DOHH2 (cell line): Measurements from ENCODE around the gene PDZD4.

Experiments used
- H3F3A ChIP-seq: fragments of 200-600 bp; sonication (generic), shearing (Covaris generic); 2 replicates; pipeline ENCODE4 v1.6.0; 2016; ENCODE audit warnings: antibody characterized with exemption, mild to moderate bottlenecking; ENCODE audit not compliant: control insufficient read depth, insufficient read depth
- H3K27ac ChIP-seq: fragments of 200-600 bp; sonication (generic); 2 replicates; pipeline ENCODE4 v1.5.1; 2014; ENCODE audit warnings: low read depth, mild to moderate bottlenecking, low read length, moderate library complexity
- H3K27me3 ChIP-seq: fragments of 200-600 bp; sonication (generic); 2 replicates; pipeline ENCODE4 v1.6.1; 2014; ENCODE audit warnings: mild to moderate bottlenecking, low read length, mixed read lengths; ENCODE audit not compliant: control insufficient read depth
- H3K36me3 ChIP-seq: fragments of 200-600 bp; sonication (generic); 2 replicates; pipeline ENCODE4 v1.6.1; 2014; ENCODE audit warnings: mild to moderate bottlenecking, low read length, moderate library complexity, mixed read lengths; ENCODE audit not compliant: control insufficient read depth
- H3K4me1 ChIP-seq: fragments of 200-600 bp; sonication (generic); 2 replicates; pipeline ENCODE4 v1.6.1; 2014; ENCODE audit warnings: mild to moderate bottlenecking, low read length, mixed read lengths; ENCODE audit not compliant: control insufficient read depth
- H3K4me2 ChIP-seq: fragments of 200-600 bp; sonication (generic); 2 replicates; pipeline ENCODE4 v1.6.0; 2014; ENCODE audit warnings: mild to moderate bottlenecking, low read length, moderate library complexity
- H3K4me3 ChIP-seq: fragments of 200-600 bp; sonication (generic); 2 replicates; pipeline ENCODE4 v1.5.1; 2014; ENCODE audit warnings: mild to moderate bottlenecking, low read length, mixed read lengths
- H3K79me2 ChIP-seq: fragments of 200-600 bp; sonication (generic); 2 replicates; pipeline ENCODE4 v1.6.1; 2014; ENCODE audit warnings: mild to moderate bottlenecking, low read length, mixed read lengths; ENCODE audit not compliant: control insufficient read depth
- H3K9me2 ChIP-seq: fragments of 200-600 bp; sonication (generic); replicated peaks from 2 replicates; pipeline ENCODE4 v1.6.1; 2014; ENCODE audit warnings: mild to moderate bottlenecking, low read length, mixed read lengths; ENCODE audit not compliant: control insufficient read depth
- H3K9me3 ChIP-seq: fragments of 200-600 bp; sonication (generic); 2 replicates; pipeline ENCODE4 v1.6.1; 2014; ENCODE audit warnings: antibody characterized with exemption, low read length, mixed read lengths; ENCODE audit not compliant: control insufficient read depth, insufficient read depth
- H4K20me1 ChIP-seq: fragments of 200-600 bp; sonication (generic); 2 replicates; pipeline ENCODE4 v1.6.0; 2014; ENCODE audit warnings: low read depth, mild to moderate bottlenecking, antibody characterized with exemption, low read length, moderate library complexity; ENCODE audit not compliant: control insufficient read depth, insufficient read depth
- CTCF ChIP-seq: fragments of 200-600 bp; sonication (generic); IDR thresholded peaks from one replicate; pipeline ENCODE4 v1.5.1; 2014; ENCODE audit warnings: antibody characterized with exemption, mild to moderate bottlenecking, low read depth, low read length; ENCODE audit not compliant: poor library complexity, severe bottlenecking
- EZH2phosphoT487 ChIP-seq: fragments of 200-600 bp; sonication (generic); IDR thresholded peaks from 2 replicates; pipeline ENCODE4 v1.6.1; 2017; ENCODE audit warnings: borderline replicate concordance, mild to moderate bottlenecking, antibody characterized with exemption, low read length, moderate library complexity, mixed read lengths

PDZD4 gene

GRCh38 chrX:153770601-153771414, 59.5 kb downstream of the PDZD4 start:
- no peak overlapping the region for H3K4me2 ChIP-seq
- no peak overlapping the region for H3K4me3 ChIP-seq
- H3K9me3 ChIP-seq, result no peaks in the 10 kb centered on the region
- TF ChIP-seq CTCF (no peak), EZH2phosphoT487 (no peak)
- H3K9me2 ChIP-seq, result no peaks in the 10 kb centered on the region
- no peaks in the 10 kb centered on the region for H3F3A ChIP-seq
- no peaks in the 10 kb centered on the region for H3K36me3 ChIP-seq
- no peaks in the 10 kb centered on the region for H3K79me2 ChIP-seq
- H3K27me3 ChIP-seq, result no peaks in the 10 kb centered on the region
- peaks cover 3% of the 10 kb centered on the region; the same call in 1 of the 2 replicates for H3K4me1 ChIP-seq
- H3K27ac ChIP-seq, result no peak overlapping the region
- H4K20me1 ChIP-seq, result no peaks in the 10 kb centered on the region

GRCh38 chrX:153769865-153770600, 60.3 kb downstream of the PDZD4 start:
- Histone ChIP-seq H3K4me3 (no peak overlapping the region), H3K4me2 (no peak overlapping the region), H3K36me3 (no peaks in the 10 kb centered on the region), H3K4me1 (peaks cover 3% of the 10 kb centered on the region; the same call in 1 of the 2 replicates), H4K20me1 (no peaks in the 10 kb centered on the region), H3K9me2 (no peaks in the 10 kb centered on the region), H3K27ac (no peak overlapping the region), H3K79me2 (no peaks in the 10 kb centered on the region), H3K27me3 (no peaks in the 10 kb centered on the region), H3F3A (no peaks in the 10 kb centered on the region), H3K9me3 (no peaks in the 10 kb centered on the region)
- no peak for TF ChIP-seq EZH2phosphoT487
- TF ChIP-seq CTCF, result no peak

- no peak overlapping the region for H3K4me2 ChIP-seq
- H3K9me2 ChIP-seq, result no peaks in the 10 kb centered on the region
- H3K79me2 ChIP-seq, result no peaks in the 10 kb centered on the region
- no peak overlapping the region for H3K4me3 ChIP-seq
- H3K27me3 ChIP-seq, result no peaks in the 10 kb centered on the region
- no peaks in the 10 kb centered on the region for H3K36me3 ChIP-seq
- H3K27ac ChIP-seq, result no peak overlapping the region
- H3K4me1 ChIP-seq, result peaks cover 3% of the 10 kb centered on the region; the same call in 1 of the 2 replicates
- TF ChIP-seq CTCF, result no peak
- no peak for TF ChIP-seq EZH2phosphoT487
- no peaks in the 10 kb centered on the region for H3F3A ChIP-seq
- no peaks in the 10 kb centered on the region for H4K20me1 ChIP-seq
- H3K9me3 ChIP-seq, result no peaks in the 10 kb centered on the region
Measured at GRCh38 chrX:153769158-153769864, 61.0 kb downstream of the PDZD4 start.
